ENCODE measurements around the gene SPINT4.

- TF ChIP-seq, protein P1, sequence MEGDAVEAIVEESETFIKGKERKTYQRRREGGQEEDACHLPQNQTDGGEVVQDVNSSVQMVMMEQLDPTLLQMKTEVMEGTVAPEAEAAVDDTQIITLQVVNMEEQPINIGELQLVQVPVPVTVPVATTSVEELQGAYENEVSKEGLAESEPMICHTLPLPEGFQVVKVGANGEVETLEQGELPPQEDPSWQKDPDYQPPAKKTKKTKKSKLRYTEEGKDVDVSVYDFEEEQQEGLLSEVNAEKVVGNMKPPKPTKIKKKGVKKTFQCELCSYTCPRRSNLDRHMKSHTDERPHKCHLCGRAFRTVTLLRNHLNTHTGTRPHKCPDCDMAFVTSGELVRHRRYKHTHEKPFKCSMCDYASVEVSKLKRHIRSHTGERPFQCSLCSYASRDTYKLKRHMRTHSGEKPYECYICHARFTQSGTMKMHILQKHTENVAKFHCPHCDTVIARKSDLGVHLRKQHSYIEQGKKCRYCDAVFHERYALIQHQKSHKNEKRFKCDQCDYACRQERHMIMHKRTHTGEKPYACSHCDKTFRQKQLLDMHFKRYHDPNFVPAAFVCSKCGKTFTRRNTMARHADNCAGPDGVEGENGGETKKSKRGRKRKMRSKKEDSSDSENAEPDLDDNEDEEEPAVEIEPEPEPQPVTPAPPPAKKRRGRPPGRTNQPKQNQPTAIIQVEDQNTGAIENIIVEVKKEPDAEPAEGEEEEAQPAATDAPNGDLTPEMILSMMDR (IDR thresholded peaks at IDR 0.05) = no peak
- TF ChIP-seq EP300 (IDR thresholded peaks at IDR 0.05) (no peak), POLR2A (IDR thresholded peaks at IDR 0.05) (no peak)
These were observed 20.3 kb upstream of the SPINT4 start, which contains the start of gene WFDC13 for GRCh38 chr20:45701873-45702272.

Measured in tibial nerve (tissue), 4 donors.